ENCODE measurements around the gene ERBB3.

ERBB3 gene

GRCh38 chr12:56137853-56138571 lies 58.0 kb downstream of the ERBB3 start:
- no peak for DNase-seq (ENCODE audit: low read depth)

GRCh38 chr12:56141946-56142784 lies 62.2 kb downstream of the ERBB3 start:
- no peak for DNase-seq (ENCODE audit: low read depth)

GRCh38 chr12:56143217-56143616 lies 63.3 kb downstream of the ERBB3 start:
- DNase-seq (ENCODE audit: low read depth) = no peak

- no peak for DNase-seq (ENCODE audit: low read depth)
Observed at GRCh38 chr12:56143870-56144269, 63.9 kb downstream of the ERBB3 start.

- no peak for DNase-seq (ENCODE audit: low read depth)
Observed at GRCh38 chr12:56145217-56145616, 65.3 kb downstream of the ERBB3 start.

- no peak for DNase-seq (ENCODE audit: low read depth)
Observed at GRCh38 chr12:56146492-56147460, 66.8 kb downstream of the ERBB3 start.

GRCh38 chr12:56150563-56150962 lies 70.6 kb downstream of the ERBB3 start:
- peak; percentile 53 for DNase-seq (ENCODE audit: low read depth)

GRCh38 chr12:56151672-56152131 lies 71.7 kb downstream of the ERBB3 start:
- DNase-seq (ENCODE audit: low read depth) = no peak

GRCh38 chr12:56152132-56152755 lies 72.3 kb downstream of the ERBB3 start, which contains the start of gene MYL6B:
TSS of gene MYL6B (plus strand) at chr12:56152587. CDS start at chr12:56153919, 1,332 bp downstream.
- peak; percentile 92 for DNase-seq (ENCODE audit: low read depth)

Data from iris pigment epithelial cell (primary cell).